CD4-positive, alpha-beta T cell treated with Interferon gamma for 1 hour (primary cell): ENCODE measurements around the gene KCNMA1.

ENCODE experiments used
- DNase-seq: peaks from one replicate; pipeline ENCODE4 v3.0.0-alpha.2; 2020

The KCNMA1 gene

GRCh38 chr10:77474386-77474785 is 163.2 kb downstream of the KCNMA1 start:
- DNase-seq: no peak

- DNase-seq: no peak
These were observed 165.5 kb downstream of the KCNMA1 start for GRCh38 chr10:77472146-77472545.

GRCh38 chr10:77471069-77471536 is 166.5 kb downstream of the KCNMA1 start:
- no peak for DNase-seq

GRCh38 chr10:77467422-77467963 is 170.1 kb downstream of the KCNMA1 start:
- no peak for DNase-seq

GRCh38 chr10:77463967-77464745 is 173.5 kb downstream of the KCNMA1 start:
- no peak for DNase-seq

GRCh38 chr10:77463499-77463898 is 174.1 kb downstream of the KCNMA1 start:
- no peak for DNase-seq

- no peak for DNase-seq
These were observed 175.8 kb downstream of the KCNMA1 start for GRCh38 chr10:77461636-77462296.

- DNase-seq: no peak
These were observed 177.7 kb downstream of the KCNMA1 start for GRCh38 chr10:77459905-77460304.

GRCh38 chr10:77458986-77459590 is 178.5 kb downstream of the KCNMA1 start:
- DNase-seq: no peak

GRCh38 chr10:77457721-77458120 is 179.9 kb downstream of the KCNMA1 start:
- DNase-seq: no peak

GRCh38 chr10:77457266-77457665 is 180.3 kb downstream of the KCNMA1 start:
- DNase-seq: no peak

- DNase-seq: no peak
These were observed 181.2 kb downstream of the KCNMA1 start for GRCh38 chr10:77456414-77456813.

GRCh38 chr10:77455561-77455960 is 182.0 kb downstream of the KCNMA1 start:
- no peak for DNase-seq

GRCh38 chr10:77452952-77453564 is 184.6 kb downstream of the KCNMA1 start:
- DNase-seq: no peak

- DNase-seq: no peak
These were observed 185.7 kb downstream of the KCNMA1 start for GRCh38 chr10:77451886-77452285.

GRCh38 chr10:77448226-77448625 is 189.4 kb downstream of the KCNMA1 start:
- DNase-seq: no peak

- no peak for DNase-seq
These were observed 190.9 kb downstream of the KCNMA1 start for GRCh38 chr10:77446700-77447099.

GRCh38 chr10:77445547-77445946 is 192.1 kb downstream of the KCNMA1 start:
- DNase-seq: no peak

- DNase-seq: no peak
These were observed 193.6 kb downstream of the KCNMA1 start for GRCh38 chr10:77444041-77444440.

- DNase-seq: no peak
These were observed 194.9 kb downstream of the KCNMA1 start for GRCh38 chr10:77442699-77443189.

GRCh38 chr10:77441353-77442166 is 196.0 kb downstream of the KCNMA1 start:
- DNase-seq: no peak
